Mammary epithelial cell (primary cell): ENCODE measurements around the gene ETF1.

Experiments used
- EZH2 ChIP-seq: IDR thresholded peaks from 2 replicates; pipeline ENCODE4 v1.6.1; 2012; ENCODE audit warnings: low read length, inconsistent platforms, borderline replicate concordance
- TF ChIP-seq, protein P1 (sequence below), 2 donors: IDR thresholded peaks in 1 of 2; conservative IDR thresholded peaks in 1 of 2; 2 replicates each; pipeline ENCODE4 v1.5.1; 2011 to 2012; ENCODE audit warnings: inconsistent platforms in 2 of 2, low read length in 2 of 2, mild to moderate bottlenecking in 2 of 2, control low read depth in 1 of 2, low read depth in 1 of 2; ENCODE audit not compliant: insufficient read depth in 1 of 2; ENCODE audit errors: extremely low read depth in 1 of 2

DNA sequence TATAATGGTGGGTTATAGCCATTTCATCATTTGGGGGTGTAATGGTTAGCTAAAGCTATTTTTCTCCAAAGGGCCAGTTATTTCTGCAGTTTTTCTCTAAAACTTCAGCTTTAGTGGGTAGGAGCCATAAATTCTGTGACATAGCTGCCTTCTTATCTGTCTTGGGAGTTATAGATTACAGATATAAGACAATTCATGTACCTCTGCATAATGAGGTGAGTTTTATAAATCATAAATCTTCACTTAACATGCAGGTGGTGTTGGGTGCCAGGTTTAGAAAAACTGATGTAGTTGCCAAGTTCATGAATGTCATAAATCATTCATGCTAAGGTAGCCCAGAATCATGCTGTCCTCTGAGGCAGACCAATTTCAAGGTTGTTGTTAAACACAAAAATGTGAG is 42.1 kb upstream of the ETF1 start:
- TF ChIP-seq, protein P1, sequence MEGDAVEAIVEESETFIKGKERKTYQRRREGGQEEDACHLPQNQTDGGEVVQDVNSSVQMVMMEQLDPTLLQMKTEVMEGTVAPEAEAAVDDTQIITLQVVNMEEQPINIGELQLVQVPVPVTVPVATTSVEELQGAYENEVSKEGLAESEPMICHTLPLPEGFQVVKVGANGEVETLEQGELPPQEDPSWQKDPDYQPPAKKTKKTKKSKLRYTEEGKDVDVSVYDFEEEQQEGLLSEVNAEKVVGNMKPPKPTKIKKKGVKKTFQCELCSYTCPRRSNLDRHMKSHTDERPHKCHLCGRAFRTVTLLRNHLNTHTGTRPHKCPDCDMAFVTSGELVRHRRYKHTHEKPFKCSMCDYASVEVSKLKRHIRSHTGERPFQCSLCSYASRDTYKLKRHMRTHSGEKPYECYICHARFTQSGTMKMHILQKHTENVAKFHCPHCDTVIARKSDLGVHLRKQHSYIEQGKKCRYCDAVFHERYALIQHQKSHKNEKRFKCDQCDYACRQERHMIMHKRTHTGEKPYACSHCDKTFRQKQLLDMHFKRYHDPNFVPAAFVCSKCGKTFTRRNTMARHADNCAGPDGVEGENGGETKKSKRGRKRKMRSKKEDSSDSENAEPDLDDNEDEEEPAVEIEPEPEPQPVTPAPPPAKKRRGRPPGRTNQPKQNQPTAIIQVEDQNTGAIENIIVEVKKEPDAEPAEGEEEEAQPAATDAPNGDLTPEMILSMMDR (conservative IDR thresholded peaks at IDR 0.05 in 1 of 2, IDR thresholded peaks at IDR 0.05 in 1 of 2; ENCODE audit: extremely low read depth in 1 of 2, insufficient read depth in 1 of 2, low read depth in 1 of 2, low read length in 2 of 2): no peak
- TF ChIP-seq EZH2: no peak
